ENCODE results near the gene COL11A2. TPM values are rescaled to one million over a fixed set of nuclear protein-coding genes. Genes with fewer than 3 reads are reported as not detected.

COL11A2 gene
- polyA plus RNA-seq, 1 of the 3 experiments (the other 2 are of a cell fraction), result 0.99 TPM

- TF ChIP-seq NRF1 (IDR thresholded peaks at IDR 0.05; ENCODE audit: low read depth, low read length), result peak; percentile 59
- TF ChIP-seq USF2 (IDR thresholded peaks at IDR 0.05; ENCODE audit: borderline replicate concordance, low read depth, low read length), result no peak
- no peak for TF ChIP-seq RAD21 (IDR thresholded peaks at IDR 0.05; ENCODE audit: low read length)
- peak; percentile 41 for TF ChIP-seq PBX3 (IDR thresholded peaks at IDR 0.05)
- no peak; the same call in 1 of the 2 replicates for TF ChIP-seq SIN3A (IDR thresholded peaks at IDR 0.05; ENCODE audit: borderline replicate concordance, low read depth, low read length)
- no peak for TF ChIP-seq TCF12 (IDR thresholded peaks at IDR 0.05)
- no peak for TF ChIP-seq GATA2 (CRISPR knock-in tag; IDR thresholded peaks at IDR 0.05)
- TF ChIP-seq FOXJ3 (CRISPR knock-in tag; IDR thresholded peaks at IDR 0.05), result no peak
- no peak for TF ChIP-seq GABPA (IDR thresholded peaks at IDR 0.05; ENCODE audit: low read depth)
- TF ChIP-seq YY1 (IDR thresholded peaks at IDR 0.05; ENCODE audit: low read depth), result peak; percentile 86
- TF ChIP-seq REST (IDR thresholded peaks at IDR 0.05; ENCODE audit: low read depth, low read length), result no peak
- peak; percentile 58; the same call in 1 of the 2 replicates for TF ChIP-seq TAF1 (IDR thresholded peaks at IDR 0.05; ENCODE audit: borderline replicate concordance, low read depth, low read length)
- no peak for TF ChIP-seq ZBTB33 (IDR thresholded peaks at IDR 0.05; ENCODE audit: borderline replicate concordance, low read depth)
- TF ChIP-seq RFX5 (IDR thresholded peaks at IDR 0.05; ENCODE audit: low read length), result peak; percentile 61; the same call in 1 of the 2 replicates
- no peak for TF ChIP-seq MAX (IDR thresholded peaks at IDR 0.05; ENCODE audit: low read depth)
- no peak for TF ChIP-seq MEF2A (IDR thresholded peaks at IDR 0.05; ENCODE audit: borderline replicate concordance, low read depth)
- TF ChIP-seq SMC3 (IDR thresholded peaks at IDR 0.05; ENCODE audit: low read depth, low read length), result no peak
These were observed 12.3 kb upstream of the COL11A2 start, which contains the start of gene HSD17B8 (continued) for GRCh38 chr6:33204415-33205190.

Measured in SK-N-SH (cell line).